ENCODE data around the gene RAPGEF4.

RAPGEF4 gene

DNA sequence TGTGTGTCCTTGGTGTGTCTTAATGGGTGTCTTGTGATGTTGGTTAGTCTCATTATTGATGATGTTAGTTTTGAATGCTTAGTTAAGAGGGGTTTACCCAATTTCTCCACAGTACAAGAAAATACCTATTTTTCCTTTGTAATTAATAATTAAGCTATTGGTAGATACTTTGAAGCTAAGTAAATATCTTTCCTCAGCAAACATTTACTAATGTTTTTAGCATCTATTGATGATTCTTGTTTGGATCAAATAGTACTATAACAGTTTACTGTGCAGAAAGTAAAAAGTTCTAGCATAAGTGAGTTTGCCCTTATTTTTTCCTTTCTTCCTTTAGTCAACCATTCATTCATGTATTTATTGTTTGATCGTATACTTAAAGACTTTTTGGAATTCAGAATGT, 359.1 kb downstream of the RAPGEF4 start:
- DNase-seq (ENCODE audit: low read depth in 2 of 2): no peak

DNA sequence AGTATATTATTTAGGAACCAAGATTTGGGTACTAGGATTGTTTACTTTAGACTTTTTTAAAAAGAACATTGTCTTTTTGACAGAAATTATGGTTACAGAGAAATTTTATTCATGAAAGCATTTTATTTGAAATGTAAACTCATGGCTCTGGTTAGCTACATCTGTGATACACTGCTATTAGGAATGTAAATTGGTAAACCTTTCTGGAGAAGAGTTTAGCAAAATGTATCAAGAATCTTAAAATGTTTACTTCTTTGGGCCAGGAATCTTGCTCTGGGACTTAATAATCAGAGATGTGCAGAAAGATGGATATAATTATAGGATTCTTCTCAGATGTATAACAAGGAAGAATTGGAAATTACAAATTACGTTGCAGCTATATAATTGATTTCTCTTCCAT, 359.7 kb downstream of the RAPGEF4 start:
- no peak for DNase-seq (ENCODE audit: low read depth in 2 of 2)

- DNase-seq (ENCODE audit: low read depth in 2 of 2): no peak
Observed at GRCh38 chr2:173099271-173099670, 363.6 kb downstream of the RAPGEF4 start.

GRCh38 chr2:173099804-173100203, 364.2 kb downstream of the RAPGEF4 start:
- DNase-seq (ENCODE audit: low read depth in 2 of 2): no peak

GRCh38 chr2:173101687-173102086, 366.0 kb downstream of the RAPGEF4 start:
- no peak for DNase-seq (ENCODE audit: low read depth in 2 of 2)
